B cell (primary cell): Measurements from ENCODE around the gene HBS1L. TPM values are rescaled to one million over a fixed set of nuclear protein-coding genes. Genes with fewer than 3 reads are reported as not detected.

ENCODE experiments used
- ATAC-seq: fragments of 200-7000 bp; cut with Tn5 transposase; one replicate; pipeline ENCODE4 v1.10.0; 2021; ENCODE audit warnings: low read depth, mild to moderate bottlenecking, moderate number of reproducible peaks, moderate library complexity
- CTCF ChIA-PET: fragments of 350-600 bp; sonication (Branson Sonifier 250); formaldehyde crosslinking; loops from one replicate; lab custom pipeline; 2021; ENCODE audit warnings: antibody characterized with exemption, inconsistent platforms; lab: Charles Lee
- POLR2A ChIA-PET: fragments of 350-600 bp; sonication (Branson Sonifier 250); formaldehyde crosslinking; loops from one replicate; lab custom pipeline; 2021; ENCODE audit warnings: antibody characterized with exemption; lab: Charles Lee
- DNase-seq: peaks from one replicate; pipeline ENCODE4 v3.0.0; 2013
- H2AFZ ChIP-seq: 2 replicates; pipeline ENCODE4 v1.6.1; 2012; ENCODE audit warnings: mild to moderate bottlenecking, low read depth, low read length; ENCODE audit not compliant: insufficient read depth, poor library complexity, severe bottlenecking
- H3K27ac ChIP-seq, 2 donors: 1 replicate in 1 of 2; 2 replicates in 1 of 2; pipeline ENCODE4 v1.5.1; 2012 to 2013; ENCODE audit warnings: low read length in 2 of 2, mild to moderate bottlenecking in 2 of 2, moderate library complexity in 1 of 2
- H3K27me3 ChIP-seq, 4 experiments: fragments of 200-600 bp in 1 of 4; sonication (generic) in 1 of 4; replicated peaks in 1 of 4; 1 replicate in 2 of 4; 2 replicates in 2 of 4; pipeline versions ENCODE4 v1.6.1 to v1.7.0; 2013 to 2016; ENCODE audit warnings: low read length in 3 of 4, mild to moderate bottlenecking in 2 of 4, mixed read lengths in 1 of 4, moderate library complexity in 1 of 4; ENCODE audit not compliant: insufficient read depth in 4 of 4, control insufficient read depth in 3 of 4; ENCODE audit errors: control extremely low read depth in 1 of 4
- H3K36me3 ChIP-seq, 2 experiments: replicated peaks in 1 of 2; 1 replicate in 1 of 2; 2 replicates in 1 of 2; pipeline versions ENCODE4 v1.6.1 to v1.7.1; 2013; ENCODE audit warnings: low read length in 1 of 2; ENCODE audit not compliant: insufficient read depth in 2 of 2, control insufficient read depth in 1 of 2; ENCODE audit errors: control extremely low read depth in 1 of 2, extremely low read depth in 1 of 2
- H3K4me1 ChIP-seq, 2 donors: fragments of 200-600 bp in 1 of 2; sonication (generic) in 1 of 2; 1 replicate in 1 of 2; 2 replicates in 1 of 2; pipeline versions ENCODE4 v1.5.1 to v1.6.1; 2013 to 2017; ENCODE audit warnings: low read length in 2 of 2; ENCODE audit not compliant: control insufficient read depth in 2 of 2, insufficient read depth in 2 of 2
- H3K4me2 ChIP-seq: replicated peaks from 2 replicates; pipeline ENCODE3; 2012; ENCODE audit warnings: mild to moderate bottlenecking, low read depth, low read length; ENCODE audit not compliant: poor library complexity, severe bottlenecking
- H3K4me3 ChIP-seq, 5 experiments: fragments of 200-600 bp in 1 of 5; sonication (generic) in 1 of 5; 1 replicate in 3 of 5; 2 replicates in 2 of 5; pipeline versions ENCODE4 v1.5.1 to v1.7.0; 2011 to 2016; ENCODE audit warnings: low read length in 4 of 5, mild to moderate bottlenecking in 4 of 5, low read depth in 2 of 5, control low read depth in 1 of 5, moderate library complexity in 1 of 5; ENCODE audit not compliant: insufficient read depth in 1 of 5; ENCODE audit errors: control extremely low read depth in 1 of 5, extremely low read depth in 1 of 5
- H3K79me2 ChIP-seq: fragments of 200-600 bp; sonication (generic); one replicate; pipeline ENCODE4 v1.6.0; 2016; ENCODE audit warnings: low read length; ENCODE audit not compliant: control insufficient read depth, insufficient read depth
- H3K9ac ChIP-seq: fragments of 200-600 bp; sonication (generic); 2 replicates; pipeline ENCODE4 v1.6.1; 2017; ENCODE audit warnings: mild to moderate bottlenecking, low read length, moderate library complexity
- H3K9me3 ChIP-seq, 3 donors: one replicate each; pipeline versions ENCODE4 v1.6.1 to v1.7.1; 2013; ENCODE audit warnings: low read length in 2 of 3; ENCODE audit not compliant: control insufficient read depth in 2 of 3, insufficient read depth in 1 of 3; ENCODE audit errors: control extremely low read depth in 1 of 3
- H4K20me1 ChIP-seq: 2 replicates; pipeline ENCODE4 v1.6.0; 2012; ENCODE audit warnings: mild to moderate bottlenecking, low read length; ENCODE audit not compliant: insufficient read depth, control insufficient read depth, poor library complexity, severe bottlenecking
- H3K27ac Mint-ChIP-seq: one replicate; pipeline ENCODE4 v1.8.0; 2021; ENCODE audit warnings: mixed read lengths
- H3K27me3 Mint-ChIP-seq: one replicate; pipeline ENCODE4 v1.8.0; 2021; ENCODE audit warnings: mixed read lengths
- H3K4me1 Mint-ChIP-seq: one replicate; pipeline ENCODE4 v1.8.0; 2021; ENCODE audit warnings: mixed read lengths
- H3K4me3 Mint-ChIP-seq: one replicate; pipeline ENCODE4 v1.8.0; 2021; ENCODE audit warnings: mixed read lengths
- H3K9me3 Mint-ChIP-seq: one replicate; pipeline ENCODE4 v1.8.0; 2022; ENCODE audit warnings: mixed read lengths; ENCODE audit not compliant: insufficient read depth
- CTCF ChIP-seq: fragments of 200-600 bp; IDR thresholded peaks from one replicate; pipeline ENCODE4 v1.8.0; 2022; ENCODE audit warnings: antibody characterized with exemption, mild to moderate bottlenecking
- EZH2 ChIP-seq: IDR thresholded peaks from 2 replicates; pipeline ENCODE4 v1.6.1; 2012; ENCODE audit warnings: borderline replicate concordance, low read depth, mild to moderate bottlenecking, moderate library complexity, low read length; ENCODE audit not compliant: insufficient read depth, poor library complexity, severe bottlenecking
- WGBS: methylation state at CpG from one replicate; pipeline ENCODE4 v1.1.5; 2013; ENCODE audit warnings: missing lambda C conversion rate; ENCODE audit not compliant: insufficient coverage; 5-methylcytosine and 5-hydroxymethylcytosine counted together
- intact Hi-C: fragments of 100-400 bp; cut with micrococcal nuclease; formaldehyde crosslinking; loops from one replicate; pipeline ENCODE4 v1.10.0; 2022
- polyA plus RNA-seq: library from polyadenylated mRNA; depleted of rRNA; stranded (reverse); fragments of >200 nt; gene quantifications from 2 replicates; pipeline ENCODE4 v1.2.3, GENCODE V29; 2012
- total RNA-seq, 2 donors: library from RNA; stranded (reverse); fragments of 120-200 nt in 1 of 2; gene quantifications; 1 replicate in 1 of 2; 2 replicates in 1 of 2; pipeline versions ENCODE4 v1.2.3 to v1.2.4, GENCODE V29; 2013 to 2022

The HBS1L gene
- total and polyA plus RNA-seq, 2 donors (not counting 1 experiment from before 2014, with no cell fraction given): 10.3 to 58.2 TPM

DNA sequence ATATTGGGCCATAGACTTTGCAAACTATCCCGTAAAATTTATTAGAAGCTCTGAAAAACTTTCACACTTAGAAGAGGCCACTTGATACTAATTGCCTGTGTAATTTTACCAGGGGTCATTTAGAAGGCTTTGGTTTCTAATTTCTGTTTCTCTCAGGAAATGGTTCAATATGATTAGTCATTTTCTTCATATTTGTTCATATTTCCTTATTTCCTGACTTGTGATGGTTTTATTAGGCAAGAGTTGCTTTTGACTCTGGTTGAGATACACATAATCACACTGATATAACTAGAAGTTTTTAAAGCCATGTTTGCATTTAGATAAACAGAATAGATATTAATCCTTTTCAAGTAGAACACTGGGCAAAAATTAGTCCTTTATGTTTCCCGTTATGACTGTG lies 11.8 kb upstream of the HBS1L start:
- ChIA-PET CTCF (no interaction called here), POLR2A (no interaction called here)
- H3K4me3 Mint-ChIP-seq: no peak overlapping the region
- H3K4me1 ChIP-seq: peaks cover 0 to 3% of the 10 kb centered on the region in 2 donors
- H3K4me2 ChIP-seq: no peak overlapping the region
- no peak overlapping the region for H2AFZ ChIP-seq
- no peaks in the 10 kb centered on the region for H3K9me3 ChIP-seq
- WGBS: no CpG with 5 or more reads among the region's 2 CpGs
- no peaks in the 10 kb centered on the region for H4K20me1 ChIP-seq
- H3K79me2 ChIP-seq: no peaks in the 10 kb centered on the region
- H3K9me3 Mint-ChIP-seq: no peaks in the 10 kb centered on the region
- no peaks in the 10 kb centered on the region for H3K27me3 ChIP-seq
- DNase-seq (no peak), ATAC-seq (no peak)
- intact Hi-C loops: no loop called here
- H3K27ac ChIP-seq: no peak overlapping the region
- no peak overlapping the region for H3K27ac Mint-ChIP-seq
- H3K36me3 ChIP-seq: no peaks in the 10 kb centered on the region
- no peaks in the 10 kb centered on the region for H3K27me3 Mint-ChIP-seq
- H3K9ac ChIP-seq: no peak overlapping the region
- H3K4me1 Mint-ChIP-seq: peaks cover 5% of the 10 kb centered on the region
- TF ChIP-seq EZH2: no peak
- TF ChIP-seq CTCF: no peak
- H3K4me3 ChIP-seq: no peak overlapping the region

DNA sequence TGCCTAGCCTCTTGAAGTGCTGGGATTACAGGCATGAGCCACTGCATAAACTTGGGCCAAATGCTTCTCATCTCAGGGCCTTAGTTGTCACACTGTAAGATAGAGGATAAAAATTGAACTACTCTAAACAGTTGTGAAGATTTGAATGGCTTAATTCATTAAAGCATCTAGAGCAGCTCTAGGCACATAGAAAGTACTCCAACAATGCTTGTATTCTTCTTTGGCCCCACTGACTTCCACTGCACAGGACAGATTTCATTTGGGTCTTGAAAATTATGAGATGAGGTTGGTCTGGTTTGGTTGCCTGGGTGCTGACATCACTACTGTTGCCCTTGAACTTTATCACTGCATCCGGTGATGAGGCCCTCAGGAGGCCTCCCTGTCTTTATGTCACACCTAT lies 10.0 kb upstream of the HBS1L start:
- no peak overlapping the region for H3K27ac Mint-ChIP-seq
- Histone ChIP-seq H3K9me3 (no peaks in the 10 kb centered on the region), H3K36me3 (no peaks in the 10 kb centered on the region), H3K27ac (no peak overlapping the region), H3K4me3 (no peak overlapping the region), H4K20me1 (no peaks in the 10 kb centered on the region), H3K9ac (no peak overlapping the region), H3K4me1 (peaks cover 0 to 3% of the 10 kb centered on the region in 2 donors), H3K4me2 (no peak overlapping the region), H2AFZ (no peak overlapping the region), H3K79me2 (no peaks in the 10 kb centered on the region), H3K27me3 (no peaks in the 10 kb centered on the region)
- DNase-seq (no peak), ATAC-seq (no peak)
- POLR2A ChIA-PET: no interaction called here
- intact Hi-C loops: no loop called here
- TF ChIP-seq CTCF (no peak), EZH2 (no peak)
- CTCF ChIA-PET: no interaction called here
- H3K4me3 Mint-ChIP-seq: no peak overlapping the region
- no peaks in the 10 kb centered on the region for H3K9me3 Mint-ChIP-seq
- WGBS: 100% methylated on average over 1 of the region's 1 CpG
- H3K4me1 Mint-ChIP-seq: peaks cover 5% of the 10 kb centered on the region
- no peaks in the 10 kb centered on the region for H3K27me3 Mint-ChIP-seq
